ENCODE measurements around the gene MYO5A. TPM values are rescaled to one million over a fixed set of nuclear protein-coding genes. Genes with fewer than 3 reads are reported as not detected.
A peak's percentile ranks its signal among the peaks of the same experiment; 100 is the strongest.

The MYO5A gene
- total RNA-seq, 1 experiment from 2014 or later = 21.8 TPM

GRCh38 chr15:52357949-52358348, 170.7 kb downstream of the MYO5A start:
- H2AK5ac ChIP-seq (ENCODE audit: insufficient read length, low read length) = no peak overlapping the region
- Mint-ChIP-seq H3K4me1 (no peaks in the 10 kb centered on the region), H3K4me3 (no peak overlapping the region), H3K27ac (peak overlapping the region in 1 of 3 experiments; percentile 70; a peak in 1 of 7 replicates), H3K36me3 (ENCODE audit: insufficient read depth in 1 of 3, low read depth in 3 of 3) (peaks cover 0 to under 1% (median 0%) of the 10 kb centered on the region in 3 experiments; a peak in 3 of 7 replicates), H3K27me3 (ENCODE audit: low read depth) (no peaks in the 10 kb centered on the region), H3K9me3 (no peaks in the 10 kb centered on the region)
- H3K27me3 ChIP-seq (ENCODE audit: insufficient read depth, low read length) = no peaks in the 10 kb centered on the region
- H3K79me2 ChIP-seq (ENCODE audit: insufficient read depth, low read length) = no peaks in the 10 kb centered on the region
- H4K5ac ChIP-seq (ENCODE audit: insufficient read length, low read depth, low read length) = no peak overlapping the region
- no peaks in the 10 kb centered on the region for H3K23me2 ChIP-seq (ENCODE audit: insufficient read length, low read depth, low read length, poor library complexity, severe bottlenecking)
- H3K9me3 ChIP-seq (ENCODE audit: control insufficient read depth, low read depth, low read length) = no peaks in the 10 kb centered on the region
- H3K18ac ChIP-seq (ENCODE audit: insufficient read length, low read depth, low read length) = no peak overlapping the region
- H4K8ac ChIP-seq (replicated peaks; ENCODE audit: insufficient read length, low read depth, low read length) = no peak overlapping the region
- no peak overlapping the region for H3K14ac ChIP-seq (ENCODE audit: insufficient read depth, low read length)
- H3K4me1 ChIP-seq (ENCODE audit: insufficient read depth, low read length) = no peaks in the 10 kb centered on the region
- no CpG with 5 or more reads among the region's 5 CpGs for WGBS (ENCODE audit: extremely low coverage, insufficient read length, low lambda C conversion rate)
- H3K4me2 ChIP-seq (ENCODE audit: insufficient read depth, insufficient read length, low read length) = no peak overlapping the region
- H3T11ph ChIP-seq (ENCODE audit: low read length) = no peak overlapping the region
- H2BK120ac ChIP-seq (ENCODE audit: low read depth, low read length, poor library complexity, severe bottlenecking) = no peak overlapping the region
- H3K27ac ChIP-seq (ENCODE audit: insufficient read length, low read depth, low read length) = no peak overlapping the region
- no peak overlapping the region for H2AFZ ChIP-seq (ENCODE audit: low read length)
- no peak overlapping the region for H2BK12ac ChIP-seq (ENCODE audit: insufficient read length, low read depth, low read length)
- H3K23ac ChIP-seq (ENCODE audit: insufficient read length, low read depth, low read length) = no peak overlapping the region
- H2BK5ac ChIP-seq (ENCODE audit: insufficient read length, low read length) = no peak overlapping the region
- DNase-seq = no peak
- no peaks in the 10 kb centered on the region for H3K79me1 ChIP-seq (ENCODE audit: insufficient read depth, low read depth, low read length, poor library complexity, severe bottlenecking)
- no peaks in the 10 kb centered on the region for H4K20me1 ChIP-seq (ENCODE audit: control insufficient read depth, insufficient read depth, insufficient read length)
- H3K9ac ChIP-seq (ENCODE audit: extremely low read depth, insufficient read length, low read length) = no peak overlapping the region
- H4K91ac ChIP-seq (ENCODE audit: insufficient read length, low read depth, low read length) = no peak overlapping the region
- no peak overlapping the region for H2BK15ac ChIP-seq (ENCODE audit: low read depth, low read length)
- no peak overlapping the region for H3K56ac ChIP-seq (ENCODE audit: insufficient read length, low read depth, low read length)
- no peak overlapping the region for H2BK20ac ChIP-seq (ENCODE audit: low read depth, low read length, poor library complexity, severe bottlenecking)
- no peak overlapping the region for H3K4ac ChIP-seq (ENCODE audit: low read depth, low read length)
- TF ChIP-seq, protein P1, sequence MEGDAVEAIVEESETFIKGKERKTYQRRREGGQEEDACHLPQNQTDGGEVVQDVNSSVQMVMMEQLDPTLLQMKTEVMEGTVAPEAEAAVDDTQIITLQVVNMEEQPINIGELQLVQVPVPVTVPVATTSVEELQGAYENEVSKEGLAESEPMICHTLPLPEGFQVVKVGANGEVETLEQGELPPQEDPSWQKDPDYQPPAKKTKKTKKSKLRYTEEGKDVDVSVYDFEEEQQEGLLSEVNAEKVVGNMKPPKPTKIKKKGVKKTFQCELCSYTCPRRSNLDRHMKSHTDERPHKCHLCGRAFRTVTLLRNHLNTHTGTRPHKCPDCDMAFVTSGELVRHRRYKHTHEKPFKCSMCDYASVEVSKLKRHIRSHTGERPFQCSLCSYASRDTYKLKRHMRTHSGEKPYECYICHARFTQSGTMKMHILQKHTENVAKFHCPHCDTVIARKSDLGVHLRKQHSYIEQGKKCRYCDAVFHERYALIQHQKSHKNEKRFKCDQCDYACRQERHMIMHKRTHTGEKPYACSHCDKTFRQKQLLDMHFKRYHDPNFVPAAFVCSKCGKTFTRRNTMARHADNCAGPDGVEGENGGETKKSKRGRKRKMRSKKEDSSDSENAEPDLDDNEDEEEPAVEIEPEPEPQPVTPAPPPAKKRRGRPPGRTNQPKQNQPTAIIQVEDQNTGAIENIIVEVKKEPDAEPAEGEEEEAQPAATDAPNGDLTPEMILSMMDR (conservative IDR thresholded peaks at IDR 0.05) = no peak
